Panc1 (cell line): ENCODE data around the gene ARHGEF39. TPM values are rescaled to one million over a fixed set of nuclear protein-coding genes. Genes with fewer than 3 reads are reported as not detected.

Experiments
- ATAC-seq: fragments of 200-7000 bp; cut with Tn5 transposase; 2 replicates; pipeline ENCODE4 v1.9.1; 2020; ENCODE audit warnings: mild to moderate bottlenecking, moderate library complexity
- Bru-seq: library from RNA; stranded (reverse); fragments of 400-500 nt; gene quantifications from one replicate; lab custom pipeline; 2021; lab: Mats Ljungman, UMichigan
- BruChase-seq, 2 experiments: library from RNA; stranded (reverse); fragments of 400-500 nt; gene quantifications; one replicate each; lab custom pipeline; 2021; lab: Mats Ljungman, UMichigan
- BruUV-seq: library from RNA; stranded (reverse); fragments of 400-500 nt; replicated peaks from 2 replicates; lab custom pipeline; 2021; lab: Mats Ljungman, UMichigan
- CTCF ChIA-PET: fragments of 300-600 bp; sonication (Branson Sonifier 250); formaldehyde crosslinking; loops from one replicate; lab custom pipeline; 2022; ENCODE audit warnings: antibody characterized with exemption; lab: Charles Lee
- POLR2A ChIA-PET: fragments of 300-600 bp; sonication (Branson Sonifier 250); formaldehyde crosslinking; loops from one replicate; lab custom pipeline; 2022; ENCODE audit warnings: antibody characterized with exemption; lab: Charles Lee
- DNase-seq: peaks from one replicate; pipeline ENCODE4 v3.0.0-alpha.2; 2010; ENCODE audit warnings: low read depth, low spot score
- H3K27ac ChIP-seq: 2 replicates; pipeline ENCODE4 v1.5.1; 2011; ENCODE audit warnings: mild to moderate bottlenecking, low read length, inconsistent platforms
- H3K27me3 ChIP-seq: fragments of 200-500 bp; sonication (Bioruptor generic); 2 replicates; pipeline ENCODE4 v1.6.0; 2014; ENCODE audit warnings: low read length, inconsistent platforms; ENCODE audit not compliant: control insufficient read depth, insufficient read depth
- H3K36me3 ChIP-seq: fragments of 200-500 bp; sonication (Bioruptor generic); 2 replicates; pipeline ENCODE4 v1.5.1; 2014; ENCODE audit warnings: inconsistent platforms, mild to moderate bottlenecking, low read length, moderate library complexity; ENCODE audit not compliant: control insufficient read depth, insufficient read depth
- H3K4me1 ChIP-seq: 2 replicates; pipeline ENCODE4 v1.5.1; 2011; ENCODE audit warnings: inconsistent platforms, mild to moderate bottlenecking, low read length, moderate library complexity; ENCODE audit not compliant: control insufficient read depth, insufficient read depth
- H3K4me3 ChIP-seq, 2 experiments: 2 replicates each; pipeline ENCODE4 v1.5.1; 2011 to 2012; ENCODE audit warnings: low read depth in 2 of 2, low read length in 2 of 2, mild to moderate bottlenecking in 2 of 2, inconsistent platforms in 1 of 2, moderate library complexity in 1 of 2
- H3K9me3 ChIP-seq: fragments of 200-500 bp; sonication (Bioruptor generic); 2 replicates; pipeline ENCODE4 v1.5.1; 2014; ENCODE audit warnings: low read depth, mild to moderate bottlenecking, inconsistent platforms, low read length, moderate library complexity; ENCODE audit not compliant: control insufficient read depth, insufficient read depth
- POLR2AphosphoS5 ChIP-seq: IDR thresholded peaks from 2 replicates; pipeline ENCODE4 v1.6.1; 2012; ENCODE audit warnings: mild to moderate bottlenecking, low read depth, low read length, moderate library complexity
- SIN3A ChIP-seq: IDR thresholded peaks from 2 replicates; pipeline ENCODE4 v1.6.1; 2012; ENCODE audit warnings: low read depth, mild to moderate bottlenecking, low read length, moderate library complexity, borderline replicate concordance; ENCODE audit not compliant: insufficient read depth
- TCF7L2 ChIP-seq: IDR thresholded peaks from 2 replicates; pipeline ENCODE4 v1.6.1; 2011; ENCODE audit warnings: mild to moderate bottlenecking, low read depth, low read length, inconsistent platforms
- in situ Hi-C: cut with HindIII; loops from 2 replicates; pipeline ENCODE4 v1.10.0; 2016; ENCODE audit warnings: low sequenced_read_pairs, low pct_unique_long_range_greater_than_20kb
- intact Hi-C: fragments of 100-400 bp; cut with micrococcal nuclease; formaldehyde crosslinking; loops from one replicate; pipeline ENCODE4 v1.10.0; 2022; ENCODE audit not compliant: unreplicated experiment
- long read RNA-seq: library from polyadenylated mRNA; unstranded; transcript quantifications from one replicate; pipeline ENCODE4 v2.0.0, GENCODE V29; 2021; ENCODE audit not compliant: unreplicated experiment
- polyA plus RNA-seq: library from polyadenylated mRNA; unstranded; fragments of >200 nt; gene quantifications from one replicate; pipeline ENCODE4 v1.2.1, GENCODE V29; 2012; ENCODE audit warnings: missing spikeins; ENCODE audit not compliant: insufficient read length
- total RNA-seq: library from RNA; stranded (reverse); gene quantifications from one replicate; pipeline ENCODE4 v1.2.1, GENCODE V29; 2021; ENCODE audit not compliant: unreplicated experiment
- TF ChIP-seq, protein P1 (sequence below): fragments of 450-650 bp; IDR thresholded peaks from 2 replicates; pipeline ENCODE4 v1.5.1; 2017; ENCODE audit warnings: mild to moderate bottlenecking
- TF ChIP-seq, protein P2 (sequence below), 2 experiments: IDR thresholded peaks; 2 replicates each; pipeline ENCODE4 v1.6.1; 2011 to 2012; ENCODE audit warnings: low read depth in 2 of 2, control low read depth in 1 of 2, low read length in 1 of 2, mild to moderate bottlenecking in 1 of 2, moderate library complexity in 1 of 2; ENCODE audit not compliant: insufficient read depth in 1 of 2

Gene ARHGEF39, protein sequence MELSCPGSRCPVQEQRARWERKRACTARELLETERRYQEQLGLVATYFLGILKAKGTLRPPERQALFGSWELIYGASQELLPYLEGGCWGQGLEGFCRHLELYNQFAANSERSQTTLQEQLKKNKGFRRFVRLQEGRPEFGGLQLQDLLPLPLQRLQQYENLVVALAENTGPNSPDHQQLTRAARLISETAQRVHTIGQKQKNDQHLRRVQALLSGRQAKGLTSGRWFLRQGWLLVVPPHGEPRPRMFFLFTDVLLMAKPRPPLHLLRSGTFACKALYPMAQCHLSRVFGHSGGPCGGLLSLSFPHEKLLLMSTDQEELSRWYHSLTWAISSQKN
- 34.0 TPM for total RNA-seq
- 15.0 TPM for polyA plus RNA-seq
- percentile 89 among the genes with signal in this experiment for Bru-seq, nascent RNA
- BruChase-seq, experiment 1, labeled RNA remaining after a 2-hour chase: percentile 85 among the genes with signal in this experiment
- percentile 84 among the genes with signal in this experiment for BruChase-seq, experiment 2, labeled RNA remaining after a 6-hour chase
- long read RNA-seq, transcript ARHGEF39-201 (9 exons, 3,769 nt): major isoform, 17 of 55 reads
- long read RNA-seq, partial matches to known transcripts: 9 of 55 reads
- long read RNA-seq, other reads (novel, unspliced or antisense): 29 of 55 reads

DNA sequence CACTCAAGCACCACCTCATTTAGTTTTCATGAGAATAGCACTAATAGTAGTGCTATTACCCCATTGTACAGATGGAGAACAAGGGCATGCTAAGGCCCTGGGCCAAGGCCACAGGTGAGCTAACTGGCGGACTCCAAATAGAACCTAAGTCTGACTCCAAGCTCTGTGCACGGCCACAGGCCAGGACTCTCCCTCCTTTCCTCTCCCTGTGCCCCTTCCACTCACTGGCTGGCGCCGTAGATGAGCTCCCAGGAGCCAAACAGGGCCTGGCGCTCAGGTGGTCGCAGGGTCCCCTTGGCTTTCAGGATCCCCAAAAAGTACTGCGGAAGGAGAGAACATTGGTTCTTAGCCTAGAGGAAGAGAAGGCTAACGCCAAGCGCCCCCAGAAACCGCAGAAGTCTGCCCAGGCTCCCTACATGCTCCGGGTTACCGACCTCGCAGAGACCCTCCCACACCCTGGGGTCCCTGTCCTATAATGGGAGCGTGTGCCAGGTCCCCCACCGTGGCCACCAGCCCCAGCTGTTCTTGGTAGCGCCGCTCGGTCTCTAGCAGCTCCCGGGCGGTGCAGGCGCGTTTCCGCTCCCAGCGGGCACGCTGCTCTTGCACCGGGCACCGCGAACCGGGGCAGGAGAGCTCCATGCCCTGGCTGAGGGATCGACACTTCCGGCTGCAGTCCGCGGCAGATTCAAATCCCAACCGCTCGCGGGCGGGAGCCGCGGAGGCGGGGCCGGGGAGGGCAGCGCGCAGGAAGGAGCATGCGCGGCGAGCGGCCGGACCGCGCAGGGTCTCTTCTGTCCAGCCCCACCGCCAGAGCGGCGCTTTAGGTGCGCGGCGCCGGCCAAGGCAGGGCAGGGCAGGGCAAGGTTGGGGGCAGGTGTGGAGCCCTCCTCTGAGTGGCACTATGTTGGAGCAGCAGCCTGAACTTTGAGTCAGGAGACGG lies at the start of gene ARHGEF39:
TSS of gene ARHGEF39 (minus strand) at position 665 of the 940 bp plus-strand sequence. CDS start at position 639, 26 bp downstream.
- POLR2A ChIA-PET: interaction anchor here (0.6 to 1.0 kb wide), 3 partner anchors 30 to 129 kb away, joined by 7 to 8 read pairs (median 7); partner anchors contain the start of genes CREB3 and TLN1
- CTCF ChIA-PET: interaction anchor here (0.6 to 1.6 kb wide), 6 partner anchors 20 to 74 kb away, joined by 3 to 4 read pairs (median 3); partner anchors contain the start of gene TPM2
- Histone ChIP-seq H3K27ac (peak within 1 kb of the TSS; percentile 97), H3K4me1 (peaks cover 55% of the 10 kb centered on the region), H3K36me3 (peaks cover 3% of the 10 kb centered on the region), H3K27me3 (no peaks in the 10 kb centered on the region), H3K9me3 (no peaks in the 10 kb centered on the region), H3K4me3 (peak within 1 kb of the TSS; percentile 64 to 83)
- DNase-seq (no peak), ATAC-seq (peak; percentile 93)
- in situ Hi-C loops: no loop called here
- TF ChIP-seq, protein P1, sequence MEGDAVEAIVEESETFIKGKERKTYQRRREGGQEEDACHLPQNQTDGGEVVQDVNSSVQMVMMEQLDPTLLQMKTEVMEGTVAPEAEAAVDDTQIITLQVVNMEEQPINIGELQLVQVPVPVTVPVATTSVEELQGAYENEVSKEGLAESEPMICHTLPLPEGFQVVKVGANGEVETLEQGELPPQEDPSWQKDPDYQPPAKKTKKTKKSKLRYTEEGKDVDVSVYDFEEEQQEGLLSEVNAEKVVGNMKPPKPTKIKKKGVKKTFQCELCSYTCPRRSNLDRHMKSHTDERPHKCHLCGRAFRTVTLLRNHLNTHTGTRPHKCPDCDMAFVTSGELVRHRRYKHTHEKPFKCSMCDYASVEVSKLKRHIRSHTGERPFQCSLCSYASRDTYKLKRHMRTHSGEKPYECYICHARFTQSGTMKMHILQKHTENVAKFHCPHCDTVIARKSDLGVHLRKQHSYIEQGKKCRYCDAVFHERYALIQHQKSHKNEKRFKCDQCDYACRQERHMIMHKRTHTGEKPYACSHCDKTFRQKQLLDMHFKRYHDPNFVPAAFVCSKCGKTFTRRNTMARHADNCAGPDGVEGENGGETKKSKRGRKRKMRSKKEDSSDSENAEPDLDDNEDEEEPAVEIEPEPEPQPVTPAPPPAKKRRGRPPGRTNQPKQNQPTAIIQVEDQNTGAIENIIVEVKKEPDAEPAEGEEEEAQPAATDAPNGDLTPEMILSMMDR: no peak
- TF ChIP-seq TCF7L2: peak; percentile 43; the same call in 1 of the 2 replicates
- BruUV-seq: no TSS peak
- intact Hi-C loops: loop anchor here (5.0 kb wide), 1 partner anchor 62 kb away; no protein-coding TSS in a partner anchor

DNA sequence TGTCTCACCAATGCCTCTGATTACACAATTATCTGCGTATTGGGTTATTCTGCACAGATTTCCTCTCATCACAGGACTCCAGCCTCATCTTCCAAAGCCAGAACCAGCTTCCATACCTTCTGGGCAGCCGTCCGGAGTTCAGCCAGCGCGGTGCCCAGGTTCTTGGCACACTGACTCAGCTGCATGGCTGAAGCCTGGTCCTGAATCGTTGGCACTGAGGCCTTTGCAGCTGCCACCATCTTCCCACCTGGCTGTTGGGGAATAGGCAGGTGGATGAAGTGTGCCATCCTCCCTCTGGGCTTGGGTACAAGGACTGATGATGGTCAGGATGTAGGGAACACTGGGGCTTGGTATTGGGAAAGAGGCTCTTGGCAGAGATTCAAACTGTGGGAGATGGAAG lies 49.1 kb upstream of the ARHGEF39 start:
- CTCF ChIA-PET: interaction anchor here (1.2 kb wide), 1 partner anchor 18 kb away, joined by 4 read pairs; no protein-coding TSS in a partner anchor
- BruUV-seq: no TSS peak
- no peak for ATAC-seq

More for the DNA sequence above, 49.1 kb upstream of the ARHGEF39 start:
- Histone ChIP-seq H3K9me3 (no peaks in the 10 kb centered on the region), H3K27ac (no peak overlapping the region), H3K36me3 (peaks cover 35% of the 10 kb centered on the region), H3K4me3 (no peak overlapping the region), H3K4me1 (no peaks in the 10 kb centered on the region), H3K27me3 (no peaks in the 10 kb centered on the region)
- DNase-seq: no peak
- in situ Hi-C loops (no loop called here), intact Hi-C loops (no loop called here)
- POLR2A ChIA-PET: interaction anchor here (0.6 kb wide), 1 partner anchor 600 kb away, joined by 3 read pairs; no protein-coding TSS in a partner anchor
- TF ChIP-seq POLR2AphosphoS5 (no peak), SIN3A (no peak), TCF7L2 (no peak)
- TF ChIP-seq, protein P2, sequence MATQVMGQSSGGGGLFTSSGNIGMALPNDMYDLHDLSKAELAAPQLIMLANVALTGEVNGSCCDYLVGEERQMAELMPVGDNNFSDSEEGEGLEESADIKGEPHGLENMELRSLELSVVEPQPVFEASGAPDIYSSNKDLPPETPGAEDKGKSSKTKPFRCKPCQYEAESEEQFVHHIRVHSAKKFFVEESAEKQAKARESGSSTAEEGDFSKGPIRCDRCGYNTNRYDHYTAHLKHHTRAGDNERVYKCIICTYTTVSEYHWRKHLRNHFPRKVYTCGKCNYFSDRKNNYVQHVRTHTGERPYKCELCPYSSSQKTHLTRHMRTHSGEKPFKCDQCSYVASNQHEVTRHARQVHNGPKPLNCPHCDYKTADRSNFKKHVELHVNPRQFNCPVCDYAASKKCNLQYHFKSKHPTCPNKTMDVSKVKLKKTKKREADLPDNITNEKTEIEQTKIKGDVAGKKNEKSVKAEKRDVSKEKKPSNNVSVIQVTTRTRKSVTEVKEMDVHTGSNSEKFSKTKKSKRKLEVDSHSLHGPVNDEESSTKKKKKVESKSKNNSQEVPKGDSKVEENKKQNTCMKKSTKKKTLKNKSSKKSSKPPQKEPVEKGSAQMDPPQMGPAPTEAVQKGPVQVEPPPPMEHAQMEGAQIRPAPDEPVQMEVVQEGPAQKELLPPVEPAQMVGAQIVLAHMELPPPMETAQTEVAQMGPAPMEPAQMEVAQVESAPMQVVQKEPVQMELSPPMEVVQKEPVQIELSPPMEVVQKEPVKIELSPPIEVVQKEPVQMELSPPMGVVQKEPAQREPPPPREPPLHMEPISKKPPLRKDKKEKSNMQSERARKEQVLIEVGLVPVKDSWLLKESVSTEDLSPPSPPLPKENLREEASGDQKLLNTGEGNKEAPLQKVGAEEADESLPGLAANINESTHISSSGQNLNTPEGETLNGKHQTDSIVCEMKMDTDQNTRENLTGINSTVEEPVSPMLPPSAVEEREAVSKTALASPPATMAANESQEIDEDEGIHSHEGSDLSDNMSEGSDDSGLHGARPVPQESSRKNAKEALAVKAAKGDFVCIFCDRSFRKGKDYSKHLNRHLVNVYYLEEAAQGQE (IDR thresholded peaks at IDR 0.05; ENCODE audit: insufficient read depth in 1 of 2, low read depth in 2 of 2, low read length in 1 of 2): no peak
- TF ChIP-seq, protein P1: no peak
